ENCODE results near the gene MAST3. TPM values are rescaled to one million over a fixed set of nuclear protein-coding genes. Genes with fewer than 3 reads are reported as not detected.

Gene MAST3
- polyA plus RNA-seq, 1 experiment: 2.1 TPM

DNA sequence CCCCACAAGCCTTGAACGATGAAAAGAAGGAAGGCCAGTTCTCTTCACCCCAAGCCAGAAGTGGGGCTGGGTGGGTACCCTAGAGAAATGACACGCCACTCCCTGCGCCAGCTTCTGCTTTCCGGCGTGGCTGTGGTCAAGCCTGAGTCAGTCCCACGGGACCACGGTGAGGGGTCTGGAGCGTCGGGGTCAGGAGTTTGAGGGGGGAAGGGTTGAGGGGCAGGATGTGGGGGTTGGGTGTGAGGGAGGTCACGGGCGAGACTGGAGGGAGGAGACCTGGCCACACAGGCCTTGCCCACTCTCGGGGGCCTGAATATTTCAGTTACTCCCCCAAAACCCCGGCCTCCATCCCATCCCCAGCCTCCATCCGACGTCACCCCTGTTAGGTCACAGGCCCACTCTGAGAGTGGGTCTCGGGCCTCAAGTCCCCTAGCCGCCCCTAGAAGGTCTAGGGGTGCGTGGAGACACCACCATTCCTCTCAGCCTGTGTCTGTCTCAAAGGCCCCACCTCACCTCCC, 75.5 kb downstream of the MAST3 start:
- Histone ChIP-seq H3K27ac (ENCODE audit: low read depth, low read length) (no peak overlapping the region), H3K27me3 (ENCODE audit: control insufficient read depth, insufficient read depth, low read length) (peaks cover 5% of the 10 kb centered on the region), H3K9me3 (ENCODE audit: control insufficient read depth, insufficient read depth, low read length) (no peaks in the 10 kb centered on the region; the same call in 1 of the 2 replicates), H3K4me3 (ENCODE audit: low read depth, low read length) (peak overlapping the region; percentile 73)
- DNase-seq (ENCODE audit: low read depth, low spot score): no peak
- ChIA-PET POLR2A (no interaction called here), CTCF (interaction anchor here (0.6 to 1.4 kb wide), 2 partner anchors 156 to 303 kb away, joined by 3 to 7 read pairs; no protein-coding TSS in a partner anchor)
- TF ChIP-seq, protein P1, sequence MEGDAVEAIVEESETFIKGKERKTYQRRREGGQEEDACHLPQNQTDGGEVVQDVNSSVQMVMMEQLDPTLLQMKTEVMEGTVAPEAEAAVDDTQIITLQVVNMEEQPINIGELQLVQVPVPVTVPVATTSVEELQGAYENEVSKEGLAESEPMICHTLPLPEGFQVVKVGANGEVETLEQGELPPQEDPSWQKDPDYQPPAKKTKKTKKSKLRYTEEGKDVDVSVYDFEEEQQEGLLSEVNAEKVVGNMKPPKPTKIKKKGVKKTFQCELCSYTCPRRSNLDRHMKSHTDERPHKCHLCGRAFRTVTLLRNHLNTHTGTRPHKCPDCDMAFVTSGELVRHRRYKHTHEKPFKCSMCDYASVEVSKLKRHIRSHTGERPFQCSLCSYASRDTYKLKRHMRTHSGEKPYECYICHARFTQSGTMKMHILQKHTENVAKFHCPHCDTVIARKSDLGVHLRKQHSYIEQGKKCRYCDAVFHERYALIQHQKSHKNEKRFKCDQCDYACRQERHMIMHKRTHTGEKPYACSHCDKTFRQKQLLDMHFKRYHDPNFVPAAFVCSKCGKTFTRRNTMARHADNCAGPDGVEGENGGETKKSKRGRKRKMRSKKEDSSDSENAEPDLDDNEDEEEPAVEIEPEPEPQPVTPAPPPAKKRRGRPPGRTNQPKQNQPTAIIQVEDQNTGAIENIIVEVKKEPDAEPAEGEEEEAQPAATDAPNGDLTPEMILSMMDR (IDR thresholded peaks at IDR 0.05; ENCODE audit: low read depth, low read length): no peak

DNA sequence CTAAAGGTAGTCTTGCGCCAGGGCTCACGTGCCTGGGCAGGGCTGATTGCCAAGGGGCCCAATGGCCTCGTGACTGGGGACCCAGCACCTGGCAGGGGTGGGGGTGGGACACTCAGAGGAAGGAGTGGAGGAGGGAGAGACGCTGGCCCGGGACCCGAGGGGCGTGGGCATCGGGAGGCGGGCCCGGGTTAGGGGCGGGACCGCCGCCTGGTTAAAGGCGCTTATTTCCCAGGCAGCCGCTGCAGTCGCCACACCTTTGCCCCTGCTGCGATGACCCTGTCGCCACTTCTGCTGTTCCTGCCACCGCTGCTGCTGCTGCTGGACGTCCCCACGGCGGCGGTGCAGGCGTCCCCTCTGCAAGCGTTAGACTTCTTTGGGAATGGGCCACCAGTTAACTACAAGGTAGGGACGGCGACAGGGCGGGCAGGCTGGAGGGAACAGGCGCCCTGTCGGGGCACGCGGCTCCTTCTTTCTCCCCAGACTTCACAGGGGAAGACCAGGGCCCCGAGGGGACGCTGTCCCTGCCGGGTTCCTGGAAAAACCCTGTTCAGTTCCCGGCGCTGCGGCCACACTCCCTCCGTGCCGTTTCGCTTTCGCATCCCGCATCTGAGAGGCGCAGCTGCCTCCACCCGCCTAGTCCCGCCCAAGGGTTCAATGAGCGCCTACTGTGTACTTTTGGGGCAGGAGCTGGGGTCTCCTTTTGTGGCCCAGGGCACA, 76.2 kb downstream of the MAST3 start, which contains the start of gene IFI30:
TSS of gene IFI30 (plus strand) at position 242 of the 717 bp plus-strand sequence. CDS start at position 271, 29 bp downstream.
- DNase-seq (ENCODE audit: low read depth, low spot score): no peak
- TF ChIP-seq, protein P1 (IDR thresholded peaks at IDR 0.05; ENCODE audit: low read depth, low read length): no peak
- Histone ChIP-seq H3K9me3 (ENCODE audit: control insufficient read depth, insufficient read depth, low read length) (no peaks in the 10 kb centered on the region; the same call in 1 of the 2 replicates), H3K4me3 (ENCODE audit: low read depth, low read length) (peak within 1 kb of the TSS; percentile 73), H3K27me3 (ENCODE audit: control insufficient read depth, insufficient read depth, low read length) (peaks cover 5% of the 10 kb centered on the region), H3K27ac (ENCODE audit: low read depth, low read length) (no peak within 1 kb of the TSS)
- POLR2A ChIA-PET: no interaction called here
- CTCF ChIA-PET: interaction anchor here (0.9 to 1.2 kb wide), 2 partner anchors 60 to 79 kb away, joined by 3 to 4 read pairs; no protein-coding TSS in a partner anchor

DNA sequence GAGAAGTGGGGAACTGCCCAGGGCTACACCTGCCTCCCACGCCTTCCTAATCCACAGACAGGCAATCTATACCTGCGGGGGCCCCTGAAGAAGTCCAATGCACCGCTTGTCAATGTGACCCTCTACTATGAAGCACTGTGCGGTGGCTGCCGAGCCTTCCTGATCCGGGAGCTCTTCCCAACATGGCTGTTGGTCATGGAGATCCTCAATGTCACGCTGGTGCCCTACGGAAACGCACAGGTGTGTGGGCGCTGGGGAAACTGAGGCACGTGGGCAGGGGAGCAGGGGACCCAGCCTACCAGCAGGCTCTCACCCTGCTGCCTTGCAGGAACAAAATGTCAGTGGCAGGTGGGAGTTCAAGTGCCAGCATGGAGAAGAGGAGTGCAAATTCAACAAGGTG, 77.4 kb downstream of the MAST3 start:
- CTCF ChIA-PET: interaction anchor here (0.9 to 1.2 kb wide), 3 partner anchors 13 to 77 kb away, joined by 3 to 4 read pairs (median 3); no protein-coding TSS in a partner anchor
- no peak overlapping the region for H3K27ac ChIP-seq (ENCODE audit: low read depth, low read length)
- DNase-seq (ENCODE audit: low read depth, low spot score): no peak
- H3K27me3 ChIP-seq (ENCODE audit: control insufficient read depth, insufficient read depth, low read length): peaks cover 5% of the 10 kb centered on the region
- TF ChIP-seq, protein P1 (IDR thresholded peaks at IDR 0.05; ENCODE audit: low read depth, low read length): no peak
- POLR2A ChIA-PET: no interaction called here
- H3K9me3 ChIP-seq (ENCODE audit: control insufficient read depth, insufficient read depth, low read length): no peaks in the 10 kb centered on the region; the same call in 1 of the 2 replicates
- H3K4me3 ChIP-seq (ENCODE audit: low read depth, low read length): no peak overlapping the region

DNA sequence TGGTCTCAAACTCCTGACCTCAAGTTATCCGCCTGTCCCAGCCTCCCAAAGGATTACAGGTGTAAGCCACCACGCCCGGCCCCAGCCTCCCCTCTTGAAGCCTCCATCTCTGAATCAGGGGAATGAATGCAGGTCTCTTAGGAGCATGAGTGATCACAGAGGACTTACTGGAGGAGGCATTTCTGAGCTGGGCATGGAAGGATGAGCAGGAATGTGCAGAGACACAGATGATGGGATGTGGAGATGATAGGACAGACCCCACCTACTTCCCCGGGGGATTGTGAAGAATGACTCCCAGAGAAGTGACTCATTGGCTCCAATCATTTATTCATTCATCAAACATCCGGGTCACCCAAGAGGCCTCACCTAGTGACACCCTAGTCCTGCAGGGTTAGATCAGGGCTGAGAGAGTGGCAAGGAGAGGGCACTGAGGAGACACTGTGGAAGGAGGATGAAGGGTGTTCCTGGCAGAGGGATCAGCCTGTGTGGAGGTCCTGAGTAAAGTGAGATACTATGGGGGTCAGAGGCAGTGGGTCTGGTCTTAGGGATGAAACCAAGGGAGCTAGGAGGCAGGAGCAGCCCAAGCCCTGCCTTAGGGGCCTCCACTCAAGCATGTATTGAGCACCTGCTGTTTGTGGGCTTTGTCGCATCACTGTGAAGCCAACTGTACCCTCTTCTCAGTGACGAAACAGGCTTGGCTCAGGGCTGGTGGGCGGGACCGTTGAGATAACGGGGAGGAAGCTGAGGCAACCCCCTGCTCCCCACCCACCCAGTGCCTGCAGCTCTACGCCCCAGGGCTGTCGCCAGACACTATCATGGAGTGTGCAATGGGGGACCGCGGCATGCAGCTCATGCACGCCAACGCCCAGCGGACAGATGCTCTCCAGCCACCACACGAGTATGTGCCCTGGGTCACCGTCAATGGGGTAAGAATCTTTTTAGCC, 79.1 kb downstream of the MAST3 start:
- CTCF ChIA-PET: interaction anchor here (0.6 to 1.6 kb wide), 5 partner anchors 15 to 103 kb away, joined by 3 to 7 read pairs (median 4); no protein-coding TSS in a partner anchor

More for the DNA sequence above, 79.1 kb downstream of the MAST3 start:
- DNase-seq (ENCODE audit: low read depth, low spot score): no peak
- Histone ChIP-seq H3K4me3 (ENCODE audit: low read depth, low read length) (no peak overlapping the region), H3K27ac (ENCODE audit: low read depth, low read length) (no peak overlapping the region), H3K27me3 (ENCODE audit: control insufficient read depth, insufficient read depth, low read length) (peaks cover 7% of the 10 kb centered on the region), H3K9me3 (ENCODE audit: control insufficient read depth, insufficient read depth, low read length) (no peaks in the 10 kb centered on the region; the same call in 1 of the 2 replicates)
- POLR2A ChIA-PET: no interaction called here
- TF ChIP-seq, protein P1 (IDR thresholded peaks at IDR 0.05; ENCODE audit: low read depth, low read length): no peak
